ENCODE results near the gene PTPRA. TPM values are rescaled to one million over a fixed set of nuclear protein-coding genes. Genes with fewer than 3 reads are reported as not detected.
"Not testable (repeated sequence)": the region's sequence is repeated elsewhere in the genome, so short reads cannot be mapped to it uniquely, and the experiment has no call there.

Gene PTPRA
- total and polyA plus RNA-seq, 8 donors, result 6.8 to 29.1 (median 18.2) TPM

- no peaks in the 10 kb centered on the region for H3K36me3 ChIP-seq
- no peaks in the 10 kb centered on the region for H3K27me3 ChIP-seq
- WGBS, 2 donors, result 92 to 93% methylated on average over 3 of the region's 3 CpGs
- H3K9me3 ChIP-seq, result no peaks in the 10 kb centered on the region
- H3K27ac ChIP-seq, result no peak overlapping the region
- intact Hi-C loops (cut with DNase I), result no loop called here
- ATAC-seq, result no peak
- H3K4me1 ChIP-seq, result no peaks in the 10 kb centered on the region
- no peak overlapping the region for H3K4me3 ChIP-seq
- no peak for FAIRE-seq
- TF ChIP-seq, protein P1, sequence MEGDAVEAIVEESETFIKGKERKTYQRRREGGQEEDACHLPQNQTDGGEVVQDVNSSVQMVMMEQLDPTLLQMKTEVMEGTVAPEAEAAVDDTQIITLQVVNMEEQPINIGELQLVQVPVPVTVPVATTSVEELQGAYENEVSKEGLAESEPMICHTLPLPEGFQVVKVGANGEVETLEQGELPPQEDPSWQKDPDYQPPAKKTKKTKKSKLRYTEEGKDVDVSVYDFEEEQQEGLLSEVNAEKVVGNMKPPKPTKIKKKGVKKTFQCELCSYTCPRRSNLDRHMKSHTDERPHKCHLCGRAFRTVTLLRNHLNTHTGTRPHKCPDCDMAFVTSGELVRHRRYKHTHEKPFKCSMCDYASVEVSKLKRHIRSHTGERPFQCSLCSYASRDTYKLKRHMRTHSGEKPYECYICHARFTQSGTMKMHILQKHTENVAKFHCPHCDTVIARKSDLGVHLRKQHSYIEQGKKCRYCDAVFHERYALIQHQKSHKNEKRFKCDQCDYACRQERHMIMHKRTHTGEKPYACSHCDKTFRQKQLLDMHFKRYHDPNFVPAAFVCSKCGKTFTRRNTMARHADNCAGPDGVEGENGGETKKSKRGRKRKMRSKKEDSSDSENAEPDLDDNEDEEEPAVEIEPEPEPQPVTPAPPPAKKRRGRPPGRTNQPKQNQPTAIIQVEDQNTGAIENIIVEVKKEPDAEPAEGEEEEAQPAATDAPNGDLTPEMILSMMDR (IDR thresholded peaks at IDR 0.05), result no peak
- no peak for DNase-seq
Observed at GRCh38 chr20:2889797-2890196, 16.5 kb downstream of the PTPRA start.

GRCh38 chr20:2890742-2891141, 17.5 kb downstream of the PTPRA start:
- no peak for ATAC-seq
- intact Hi-C loops (cut with DNase I), result no loop called here
- no peaks in the 10 kb centered on the region for H3K27me3 ChIP-seq
- 64 to 77% methylated on average over 2 of the region's 2 CpGs for WGBS, 2 donors
- TF ChIP-seq, protein P1 (IDR thresholded peaks at IDR 0.05), result no peak
- no peak for FAIRE-seq
- no peaks in the 10 kb centered on the region for H3K4me1 ChIP-seq
- no peak for DNase-seq
- H3K4me3 ChIP-seq, result no peak overlapping the region
- H3K27ac ChIP-seq, result no peak overlapping the region
- H3K36me3 ChIP-seq, result no peaks in the 10 kb centered on the region
- no peaks in the 10 kb centered on the region for H3K9me3 ChIP-seq

- DNase-seq, result no peak
- Histone ChIP-seq H3K27ac (no peak overlapping the region), H3K36me3 (no peaks in the 10 kb centered on the region), H3K9me3 (no peaks in the 10 kb centered on the region), H3K4me1 (no peaks in the 10 kb centered on the region), H3K4me3 (no peak overlapping the region), H3K27me3 (no peaks in the 10 kb centered on the region)
- ATAC-seq, result no peak
- intact Hi-C loops (cut with DNase I), result no loop called here
- TF ChIP-seq, protein P1 (IDR thresholded peaks at IDR 0.05), result no peak
- WGBS, 2 donors, result 85 to 90% methylated on average over 2 of the region's 2 CpGs
- FAIRE-seq, result no peak
Observed at GRCh38 chr20:2891343-2891742, 18.1 kb downstream of the PTPRA start.

DNA sequence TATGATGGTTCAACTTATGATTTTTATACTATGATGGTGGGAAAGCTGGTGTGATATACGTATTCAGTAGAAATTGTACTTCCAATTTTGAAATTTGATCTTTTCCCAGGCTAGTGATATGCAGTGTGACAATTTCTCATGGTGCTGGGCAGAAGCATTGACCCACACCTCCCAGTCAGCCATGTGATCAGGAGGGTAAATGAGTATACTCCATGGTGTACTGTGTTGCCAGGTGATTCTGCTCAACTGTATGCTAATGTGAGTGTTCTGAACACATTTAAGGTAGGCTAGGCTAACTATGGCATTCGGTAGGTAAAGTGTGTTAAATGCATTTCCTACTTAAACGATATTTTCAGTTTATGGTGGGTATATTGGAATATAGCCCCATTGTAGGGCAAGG, 19.1 kb downstream of the PTPRA start:
- no peaks in the 10 kb centered on the region for H3K9me3 ChIP-seq
- ATAC-seq, result peak in 1 of 4 donors; percentile 60
- FAIRE-seq, result no peak
- H3K4me1 ChIP-seq, result no peaks in the 10 kb centered on the region
- TF ChIP-seq, protein P1 (IDR thresholded peaks at IDR 0.05), result no peak
- DNase-seq, result no peak
- no peak overlapping the region for H3K27ac ChIP-seq
- H3K36me3 ChIP-seq, result no peaks in the 10 kb centered on the region
- H3K27me3 ChIP-seq, result no peaks in the 10 kb centered on the region
- intact Hi-C loops (cut with DNase I), result no loop called here
- H3K4me3 ChIP-seq, result no peak overlapping the region
- 75 to 95% methylated on average over 3 of the region's 3 CpGs for WGBS, 2 donors

DNA sequence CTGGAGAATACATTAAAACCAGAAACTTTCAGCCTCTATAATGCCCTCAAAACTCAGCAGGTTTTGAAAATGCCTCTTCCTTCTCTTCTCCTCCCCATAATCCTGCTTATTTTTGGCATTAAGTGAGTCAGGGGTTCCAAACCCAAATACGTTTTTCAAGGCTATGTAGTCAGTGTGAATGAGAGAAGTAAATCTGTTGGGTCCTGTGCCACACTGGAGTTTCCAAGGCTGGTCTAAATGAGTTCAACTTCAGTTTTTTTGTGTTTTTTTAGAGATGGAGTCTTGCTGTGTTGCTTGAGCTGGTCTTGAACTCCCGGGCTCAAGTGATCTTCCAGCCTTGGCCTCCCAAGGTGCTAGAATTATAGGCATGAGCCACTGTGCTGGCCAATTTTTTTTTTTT, 20.9 kb downstream of the PTPRA start:
- Histone ChIP-seq H3K27me3 (no peaks in the 10 kb centered on the region), H3K27ac (no peak overlapping the region), H3K4me1 (no peaks in the 10 kb centered on the region), H3K4me3 (no peak overlapping the region), H3K36me3 (no peaks in the 10 kb centered on the region), H3K9me3 (no peaks in the 10 kb centered on the region)
- ATAC-seq, result no peak
- TF ChIP-seq, protein P1 (IDR thresholded peaks at IDR 0.05), result no peak
- no peak for FAIRE-seq
- DNase-seq, result no peak
- intact Hi-C loops (cut with DNase I), result no loop called here
- WGBS, 2 donors, result 86 to 95% methylated on average over 2 of the region's 2 CpGs

DNA sequence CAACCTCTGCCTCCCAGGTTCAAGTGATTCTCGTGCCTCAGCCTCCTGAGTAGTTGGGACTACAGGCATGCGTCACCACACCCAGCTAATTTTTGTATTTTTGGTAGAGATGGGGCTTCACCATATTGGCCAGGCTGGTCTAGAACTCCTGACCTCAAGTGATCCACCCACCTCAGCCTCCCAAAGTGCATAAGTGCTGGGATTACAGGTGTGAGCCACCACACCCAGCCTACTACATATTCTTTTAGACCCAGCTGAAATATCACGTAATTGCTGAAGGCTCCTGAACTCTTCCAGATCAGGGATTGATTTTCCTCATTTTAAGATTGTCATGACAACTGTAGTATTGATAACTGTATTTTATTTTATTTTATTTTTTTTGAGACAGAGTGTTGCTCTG, 21.9 kb downstream of the PTPRA start:
- H3K27ac ChIP-seq; H3K4me1 ChIP-seq; intact Hi-C loops (cut with DNase I); DNase-seq; H3K27me3 ChIP-seq; FAIRE-seq; H3K4me3 ChIP-seq; H3K36me3 ChIP-seq; ATAC-seq; H3K9me3 ChIP-seq: not testable (repeated sequence)
- 97 to 98% methylated on average over 3 of the region's 3 CpGs for WGBS, 2 donors

Data from pancreas (tissue), 10 donors.